MCF 10A (cell line): Measurements from ENCODE around the gene FCHSD2. TPM values are rescaled to one million over a fixed set of nuclear protein-coding genes. Genes with fewer than 3 reads are reported as not detected.

Experiments
- BruUV-seq: library from RNA; stranded (reverse); fragments of 400-500 nt; replicated peaks from 2 replicates; lab custom pipeline; 2021; lab: Mats Ljungman, UMichigan
- CTCF ChIA-PET: fragments of 300-600 bp; sonication (Branson Sonifier 250); formaldehyde crosslinking; extraction: SDS; loops from one replicate; lab custom pipeline; 2021; ENCODE audit warnings: antibody characterized with exemption, inconsistent platforms; lab: Yijun Ruan, JAX
- POLR2A ChIA-PET: fragments of 300-600, 350-650 bp; sonication (Branson Sonifier 250); formaldehyde crosslinking; extraction: SDS; loops from one replicate; lab custom pipeline; 2020; ENCODE audit warnings: antibody characterized with exemption, inconsistent platforms; lab: Yijun Ruan, JAX
- DNase-seq: peaks from one replicate; pipeline ENCODE4 v3.0.0-alpha.2; 2018; ENCODE audit not compliant: unreplicated experiment
- H3K27ac Mint-ChIP-seq: one replicate; pipeline ENCODE4 v1.8.0; 2022; ENCODE audit warnings: mild to moderate bottlenecking, low read depth, mixed read lengths; ENCODE audit not compliant: unreplicated experiment
- H3K27me3 Mint-ChIP-seq: one replicate; pipeline ENCODE4 v1.8.0; 2022; ENCODE audit warnings: mixed read lengths; ENCODE audit not compliant: insufficient read depth, unreplicated experiment
- H3K36me3 Mint-ChIP-seq: one replicate; pipeline ENCODE4 v1.8.0; 2022; ENCODE audit warnings: mild to moderate bottlenecking, moderate library complexity, mixed read lengths; ENCODE audit not compliant: insufficient read depth, unreplicated experiment
- H3K4me1 Mint-ChIP-seq: one replicate; pipeline ENCODE4 v1.8.0; 2022; ENCODE audit warnings: mixed read lengths; ENCODE audit not compliant: insufficient read depth, unreplicated experiment
- H3K4me3 Mint-ChIP-seq: one replicate; pipeline ENCODE4 v1.8.0; 2022; ENCODE audit warnings: mild to moderate bottlenecking, moderate library complexity, mixed read lengths; ENCODE audit not compliant: unreplicated experiment
- H3K9me3 Mint-ChIP-seq: one replicate; pipeline ENCODE4 v1.8.0; 2022; ENCODE audit warnings: mixed read lengths; ENCODE audit not compliant: unreplicated experiment
- CTCF ChIP-seq: fragments of 200-600 bp; IDR thresholded peaks from one replicate; pipeline ENCODE4 v1.8.0; 2022; ENCODE audit warnings: antibody characterized with exemption, mild to moderate bottlenecking; ENCODE audit not compliant: unreplicated experiment
- intact Hi-C: fragments of 100-400 bp; cut with micrococcal nuclease; formaldehyde crosslinking; loops from 2 replicates; pipeline ENCODE4 v1.14.1; 2022
- total RNA-seq: library from RNA; stranded (reverse); gene quantifications from 2 replicates; pipeline ENCODE4 v1.2.3, GENCODE V29; 2022

FCHSD2 gene
- total RNA-seq, 1 experiment from 2014 or later = 12.8 TPM

- Mint-ChIP-seq H3K36me3 (peaks cover 5% of the 10 kb centered on the region), H3K4me3 (no peak overlapping the region), H3K27ac (no peak overlapping the region), H3K4me1 (no peaks in the 10 kb centered on the region), H3K9me3 (no peaks in the 10 kb centered on the region), H3K27me3 (no peaks in the 10 kb centered on the region)
- BruUV-seq = no TSS peak
- POLR2A ChIA-PET = no interaction called here
- CTCF ChIA-PET = interaction anchor here (0.5 kb wide), 1 partner anchor 414 kb away, joined by 3 read pairs; no protein-coding TSS in a partner anchor
- no peak for DNase-seq
- no peak for TF ChIP-seq CTCF
- intact Hi-C loops = no loop called here
Measured at GRCh38 chr11:73034777-73035176, 107.3 kb downstream of the FCHSD2 start.

GRCh38 chr11:73034331-73034730 lies 107.8 kb downstream of the FCHSD2 start:
- H3K4me3 Mint-ChIP-seq = no peak overlapping the region

GRCh38 chr11:73030130-73030529 lies 112.0 kb downstream of the FCHSD2 start:
- H3K4me1 Mint-ChIP-seq = no peaks in the 10 kb centered on the region
- POLR2A ChIA-PET = no interaction called here
- intact Hi-C loops = no loop called here
- H3K36me3 Mint-ChIP-seq = no peaks in the 10 kb centered on the region
- CTCF ChIA-PET = no interaction called here
- H3K27ac Mint-ChIP-seq = no peak overlapping the region
- no peak overlapping the region for H3K4me3 Mint-ChIP-seq
- no peak for DNase-seq
- no peak for TF ChIP-seq CTCF
- no TSS peak for BruUV-seq
- H3K27me3 Mint-ChIP-seq = no peaks in the 10 kb centered on the region
- peaks cover 9% of the 10 kb centered on the region for H3K9me3 Mint-ChIP-seq

More at GRCh38 chr11:73034331-73034730, 107.8 kb downstream of the FCHSD2 start:
- ChIA-PET CTCF (no interaction called here), POLR2A (no interaction called here)
- no peak for TF ChIP-seq CTCF
- intact Hi-C loops = no loop called here
- Mint-ChIP-seq H3K27ac (no peak overlapping the region), H3K27me3 (no peaks in the 10 kb centered on the region), H3K36me3 (peaks cover 3% of the 10 kb centered on the region), H3K4me1 (no peaks in the 10 kb centered on the region), H3K9me3 (no peaks in the 10 kb centered on the region)
- BruUV-seq = no TSS peak
- no peak for DNase-seq

GRCh38 chr11:73029403-73029802 lies 112.7 kb downstream of the FCHSD2 start:
- Mint-ChIP-seq H3K4me1 (no peaks in the 10 kb centered on the region), H3K27me3 (no peaks in the 10 kb centered on the region), H3K27ac (no peak overlapping the region), H3K4me3 (no peak overlapping the region), H3K36me3 (no peaks in the 10 kb centered on the region), H3K9me3 (peaks cover 15% of the 10 kb centered on the region)
- POLR2A ChIA-PET = no interaction called here
- CTCF ChIA-PET = interaction anchor here (0.6 kb wide), 1 partner anchor 33 kb away, joined by 3 read pairs; no protein-coding TSS in a partner anchor
- TF ChIP-seq CTCF = no peak
- BruUV-seq = no TSS peak
- DNase-seq = no peak
- intact Hi-C loops = no loop called here
